Stimulated activated CD4-positive, alpha-beta T cell treated with anti-CD3 and anti-CD28 coated beads, Interleukin-1b, Interleukin-23, amount 100 ng/mL, for 1 hour (primary cell): ENCODE measurements around the gene AGPAT2.
A peak's percentile ranks its signal among the peaks of the same experiment; 100 is the strongest.
"Not testable (repeated sequence)": the region's sequence is repeated elsewhere in the genome, so short reads cannot be mapped to it uniquely, and the experiment has no call there.

Experiments
- DNase-seq, 2 donors: peaks; one replicate each; pipeline ENCODE4 v3.0.0-alpha.2; 2020; ENCODE audit warnings: low read depth in 2 of 2

AGPAT2 gene

DNA sequence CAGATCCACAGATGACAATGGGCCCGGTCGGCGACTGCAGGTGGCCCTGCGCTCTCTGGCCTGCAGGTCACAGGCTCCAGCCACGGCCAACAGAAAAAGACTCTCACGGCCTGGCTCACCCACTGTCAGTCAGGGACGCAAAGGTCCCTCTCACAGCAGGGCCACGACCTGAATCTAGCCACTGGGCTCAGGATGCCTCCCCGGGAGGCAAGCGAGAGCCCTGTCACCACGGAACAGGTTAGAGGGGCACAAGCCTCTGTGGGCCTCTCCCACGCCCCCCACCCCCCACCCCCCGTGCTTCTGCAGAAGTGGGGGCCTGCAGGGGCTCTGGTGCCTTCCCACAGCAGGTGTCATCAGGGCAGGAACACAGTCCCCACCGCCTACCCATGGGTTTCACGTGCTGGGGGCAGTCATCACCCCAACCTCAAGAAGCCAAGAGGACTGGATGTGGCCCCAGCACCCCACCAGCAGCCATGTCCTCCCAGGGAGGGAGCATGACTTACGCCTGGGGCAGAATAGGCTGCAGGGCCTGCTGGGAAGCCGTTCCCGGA lies 41.8 kb downstream of the AGPAT2 start:
- no peak for DNase-seq

DNA sequence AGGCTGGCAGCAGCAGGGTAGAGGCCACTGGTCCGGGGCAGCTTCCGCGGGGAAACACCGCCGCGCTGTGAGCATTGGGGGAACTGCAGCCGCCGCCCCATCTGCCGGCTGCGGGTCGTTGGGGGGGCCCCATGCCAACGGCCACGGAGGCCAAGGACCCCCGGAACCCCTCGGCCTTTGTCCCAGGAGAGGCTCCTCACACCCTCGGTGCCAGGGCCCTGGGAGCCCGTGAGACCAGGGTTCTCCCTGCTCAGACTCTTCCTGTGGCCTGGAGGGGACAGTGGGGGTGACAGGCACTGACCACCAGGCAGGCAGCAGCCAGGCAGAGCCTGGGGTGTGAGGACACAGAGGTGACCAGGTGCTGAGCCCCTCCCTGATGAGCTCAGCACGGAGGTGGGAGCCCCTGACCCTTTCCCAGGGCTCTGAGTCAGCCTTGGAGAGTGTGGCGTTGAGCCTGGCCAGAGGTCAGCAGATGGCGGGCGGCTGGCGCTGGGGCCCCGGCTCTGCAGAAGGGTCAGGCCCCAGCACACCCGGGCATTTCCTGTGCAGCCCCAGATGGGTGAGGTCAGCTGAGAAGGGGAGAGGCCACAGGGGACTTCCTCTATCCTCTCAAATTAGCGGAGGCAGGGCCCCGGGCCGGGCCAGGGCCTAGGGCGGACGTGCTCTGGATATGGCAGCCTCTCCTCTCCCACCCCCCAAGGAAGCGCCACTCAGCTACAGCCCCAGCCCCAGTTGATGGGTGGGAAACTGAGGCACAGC lies 42.5 kb downstream of the AGPAT2 start:
- peak; percentile 36 to 53 for DNase-seq

GRCh38 chr9:136644343-136644592 lies 43.0 kb downstream of the AGPAT2 start:
- DNase-seq: no peak

GRCh38 chr9:136643596-136644342 lies 43.5 kb downstream of the AGPAT2 start:
- no peak for DNase-seq

- no peak for DNase-seq
Observed at GRCh38 chr9:136642439-136642921, 44.8 kb downstream of the AGPAT2 start.

- DNase-seq: no peak
Observed at GRCh38 chr9:136640171-136641111, 46.8 kb downstream of the AGPAT2 start.

GRCh38 chr9:136634904-136635303 lies 52.4 kb downstream of the AGPAT2 start:
- DNase-seq: no peak

- DNase-seq: not testable (repeated sequence)
Observed at GRCh38 chr9:136632491-136633106, 54.7 kb downstream of the AGPAT2 start.

DNA sequence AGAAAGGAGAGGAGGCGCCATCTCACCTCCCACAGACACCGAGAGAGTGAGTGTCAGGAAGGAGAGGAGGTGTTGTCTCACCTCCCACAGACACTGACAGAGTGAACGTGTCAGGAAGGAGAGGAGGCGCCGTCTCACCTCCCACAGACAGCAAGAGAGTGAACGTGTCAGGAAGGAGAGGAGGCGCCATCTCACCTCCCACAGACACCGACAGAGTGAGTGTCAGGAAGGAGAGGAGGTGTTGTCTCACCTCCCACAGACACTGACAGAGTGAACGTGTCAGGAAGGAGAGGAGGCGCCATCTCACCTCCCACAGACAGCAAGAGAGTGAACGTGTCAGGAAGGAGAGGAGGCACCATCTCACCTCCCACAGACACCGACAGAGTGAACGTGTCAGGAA lies 55.2 kb downstream of the AGPAT2 start:
- not testable (repeated sequence) for DNase-seq

DNA sequence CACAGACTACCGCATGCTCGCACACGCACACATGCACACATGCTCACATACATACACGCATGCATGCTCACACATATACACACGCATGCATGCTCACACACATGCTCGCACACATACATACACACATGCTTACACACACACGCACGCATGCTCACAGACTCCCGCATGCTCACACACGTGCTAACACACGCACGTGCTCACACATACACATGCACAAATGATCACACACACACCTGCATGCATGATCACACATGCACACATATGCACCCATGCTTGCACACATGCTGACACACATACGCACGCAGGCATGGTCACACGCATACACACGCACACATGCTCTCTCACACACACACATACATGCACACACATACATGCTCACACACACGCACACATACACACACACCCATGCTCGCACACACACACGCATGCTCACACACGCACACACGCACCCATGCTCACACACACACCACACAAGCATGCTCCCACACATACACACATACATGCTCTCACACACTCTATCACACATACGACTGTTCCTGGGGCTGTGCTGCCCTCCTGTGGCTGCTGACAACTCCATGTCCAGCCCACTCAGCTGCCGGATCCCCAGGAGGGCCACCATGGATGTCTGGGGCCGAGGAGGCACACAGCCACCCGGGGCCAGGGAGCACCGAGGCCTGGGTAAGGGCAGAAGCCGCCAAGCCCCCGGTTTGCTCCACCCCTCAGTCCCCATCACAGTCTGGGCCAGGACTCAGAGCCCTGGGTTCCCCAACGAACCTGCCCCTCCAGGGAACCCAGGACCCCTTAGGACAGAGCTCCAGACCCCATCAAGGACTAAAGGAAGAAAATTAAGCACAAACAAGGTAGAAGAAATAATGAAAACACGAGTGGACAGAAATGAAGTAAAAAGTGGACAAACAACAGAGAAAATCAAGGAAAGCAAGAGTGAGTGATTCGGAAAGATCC lies 55.9 kb downstream of the AGPAT2 start:
- DNase-seq: peak; percentile 40 to 61

- no peak for DNase-seq
Observed at GRCh38 chr9:136630662-136630992, 56.6 kb downstream of the AGPAT2 start.

DNA sequence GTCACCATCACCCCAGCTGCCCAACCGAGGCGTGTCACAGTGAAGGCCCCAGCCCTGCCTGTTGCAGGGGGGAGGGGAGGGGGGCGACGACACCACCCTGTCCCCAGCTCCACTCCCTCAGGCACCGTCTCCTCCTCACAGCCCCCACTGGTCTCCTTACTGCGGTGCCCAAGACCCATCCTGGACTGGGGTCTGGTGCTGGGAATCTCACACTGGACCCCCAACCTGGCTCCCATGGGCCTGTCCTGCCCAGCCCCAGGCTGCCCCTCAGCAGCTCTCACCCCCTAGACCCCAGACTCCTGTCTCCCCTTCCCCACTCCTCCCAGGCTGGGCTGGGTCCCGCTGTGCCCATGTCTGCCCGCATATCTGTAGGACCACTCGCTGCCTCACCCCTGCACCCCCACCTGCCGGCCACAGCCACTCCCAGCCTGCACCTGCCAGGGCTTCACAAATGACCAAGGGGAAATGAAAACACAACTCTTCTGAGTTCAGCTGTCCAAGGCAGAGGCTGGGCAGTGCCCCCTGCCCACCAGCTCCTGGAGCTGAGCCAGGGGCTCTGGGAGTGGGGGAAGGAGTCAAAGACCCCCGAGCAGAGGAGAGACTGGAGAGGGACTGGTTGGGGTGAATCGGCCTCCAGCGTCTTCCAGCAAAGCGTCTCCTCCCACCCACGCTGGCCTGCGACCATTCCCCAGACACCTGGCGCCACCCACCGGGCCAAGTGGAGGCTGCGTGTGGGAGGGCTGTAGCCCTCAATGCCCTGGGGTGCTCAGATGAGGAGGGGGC lies 57.2 kb downstream of the AGPAT2 start:
- peak; percentile 21 to 27 for DNase-seq

DNA sequence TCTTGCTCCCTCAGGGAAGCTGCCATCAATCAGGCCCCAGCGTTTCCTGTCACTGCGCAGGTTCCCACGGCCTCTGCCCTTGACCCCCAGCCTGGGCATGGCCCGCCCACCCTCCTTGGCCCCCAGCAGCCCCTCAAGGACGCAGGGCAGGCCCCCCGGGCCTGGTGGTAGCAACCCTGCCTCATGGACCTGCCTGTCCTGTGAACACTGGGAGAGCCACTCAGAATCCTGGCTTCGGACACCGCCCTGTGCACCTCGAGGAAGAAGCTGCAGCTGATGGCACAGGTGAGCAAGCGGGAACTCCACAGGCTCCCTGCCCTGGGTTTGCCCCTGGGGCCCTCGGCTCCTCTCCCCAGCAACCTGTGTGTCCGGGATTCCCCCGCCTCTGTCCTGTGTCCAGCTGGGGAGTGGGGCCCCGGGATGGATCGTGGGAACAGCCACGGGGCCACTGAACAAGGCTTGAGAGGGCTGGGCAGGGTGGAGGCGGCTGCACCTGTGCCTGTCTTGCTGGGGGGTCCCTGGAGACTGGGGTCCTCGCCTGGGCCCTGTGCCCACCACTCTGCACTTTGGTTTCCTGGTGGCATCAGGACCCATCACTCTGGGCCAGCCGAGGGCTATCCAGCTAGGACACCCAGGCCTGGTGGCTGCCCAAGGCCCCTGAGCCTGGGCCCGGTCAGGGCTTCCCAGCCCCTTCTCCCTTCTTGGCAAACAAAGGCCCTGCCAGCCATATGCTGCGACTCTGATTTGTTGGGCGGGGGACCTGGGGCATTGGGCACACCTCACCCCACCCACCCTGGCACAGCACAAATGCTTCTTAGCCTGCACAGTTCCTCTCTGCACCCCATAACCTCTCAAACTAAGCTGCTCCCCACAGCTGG lies 58.0 kb downstream of the AGPAT2 start:
- DNase-seq: no peak

- no peak for DNase-seq
Observed at GRCh38 chr9:136628268-136628667, 59.0 kb downstream of the AGPAT2 start.

DNA sequence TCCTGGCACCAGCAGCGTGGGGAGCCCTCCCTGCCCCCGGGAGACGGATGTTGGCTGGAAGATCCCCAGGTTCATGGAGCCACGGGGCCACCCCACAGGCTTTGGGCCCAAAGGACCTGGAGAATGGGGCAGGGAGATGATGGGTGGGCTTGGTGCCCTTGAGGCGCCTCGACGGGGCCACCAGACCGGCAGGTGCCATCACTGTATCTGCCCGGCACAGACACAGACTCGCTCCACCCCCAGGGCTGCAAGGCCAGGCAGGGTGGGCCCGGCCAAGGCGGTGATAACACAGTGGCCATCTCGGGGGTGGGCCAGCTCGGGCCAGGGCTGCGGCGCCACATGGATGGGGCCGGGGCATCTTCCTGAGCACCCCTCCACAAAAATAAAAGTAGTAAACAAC lies 59.6 kb downstream of the AGPAT2 start:
- no peak for DNase-seq

- DNase-seq: no peak
Observed at GRCh38 chr9:136626740-136627642, 60.3 kb downstream of the AGPAT2 start.

- no peak for DNase-seq
Observed at GRCh38 chr9:136626066-136626725, 61.1 kb downstream of the AGPAT2 start.
